HCT116 (cell line): Measurements from ENCODE around the gene SMARCE1.

ENCODE experiments used
- TF ChIP-seq, protein P1 (sequence below): IDR thresholded peaks from 2 replicates; pipeline ENCODE4 v1.6.1; 2012; ENCODE audit warnings: low read depth
- TF ChIP-seq, protein P2 (sequence below), 3 experiments: fragments of 200-600 bp in 1 of 3; sonication (generic) in 1 of 3; IDR thresholded peaks in 2 of 3; conservative IDR thresholded peaks in 1 of 3; 2 replicates each; pipeline ENCODE4 v1.5.1; 2012 to 2017; ENCODE audit warnings: low read depth in 2 of 3, low read length in 2 of 3, antibody characterized with exemption in 1 of 3, borderline replicate concordance in 1 of 3, control low read depth in 1 of 3, mild to moderate bottlenecking in 1 of 3, mixed read lengths in 1 of 3, mixed run types in 1 of 3, moderate library complexity in 1 of 3; ENCODE audit not compliant: insufficient read depth in 1 of 3

DNA sequence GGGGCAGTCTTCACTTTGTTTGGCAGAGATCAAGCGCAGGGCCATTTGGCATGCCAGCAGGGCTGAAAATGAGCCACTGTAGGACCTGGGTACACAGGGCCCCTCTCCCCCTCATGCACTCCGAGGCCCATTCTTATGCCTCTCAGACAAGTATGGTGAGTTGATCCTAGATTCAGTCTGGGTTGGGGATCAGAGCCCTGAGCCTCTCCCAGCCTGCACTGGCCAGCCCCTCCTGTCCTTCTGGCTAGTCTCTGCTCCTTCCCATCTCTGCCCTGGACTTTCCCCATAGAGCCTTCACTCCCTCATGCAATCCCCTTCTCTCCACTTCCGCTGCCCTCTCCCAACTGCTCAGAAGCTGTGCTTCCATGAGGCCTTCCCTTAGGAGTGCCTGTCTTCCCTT lies 31.0 kb downstream of the SMARCE1 start:
- TF ChIP-seq, protein P1, sequence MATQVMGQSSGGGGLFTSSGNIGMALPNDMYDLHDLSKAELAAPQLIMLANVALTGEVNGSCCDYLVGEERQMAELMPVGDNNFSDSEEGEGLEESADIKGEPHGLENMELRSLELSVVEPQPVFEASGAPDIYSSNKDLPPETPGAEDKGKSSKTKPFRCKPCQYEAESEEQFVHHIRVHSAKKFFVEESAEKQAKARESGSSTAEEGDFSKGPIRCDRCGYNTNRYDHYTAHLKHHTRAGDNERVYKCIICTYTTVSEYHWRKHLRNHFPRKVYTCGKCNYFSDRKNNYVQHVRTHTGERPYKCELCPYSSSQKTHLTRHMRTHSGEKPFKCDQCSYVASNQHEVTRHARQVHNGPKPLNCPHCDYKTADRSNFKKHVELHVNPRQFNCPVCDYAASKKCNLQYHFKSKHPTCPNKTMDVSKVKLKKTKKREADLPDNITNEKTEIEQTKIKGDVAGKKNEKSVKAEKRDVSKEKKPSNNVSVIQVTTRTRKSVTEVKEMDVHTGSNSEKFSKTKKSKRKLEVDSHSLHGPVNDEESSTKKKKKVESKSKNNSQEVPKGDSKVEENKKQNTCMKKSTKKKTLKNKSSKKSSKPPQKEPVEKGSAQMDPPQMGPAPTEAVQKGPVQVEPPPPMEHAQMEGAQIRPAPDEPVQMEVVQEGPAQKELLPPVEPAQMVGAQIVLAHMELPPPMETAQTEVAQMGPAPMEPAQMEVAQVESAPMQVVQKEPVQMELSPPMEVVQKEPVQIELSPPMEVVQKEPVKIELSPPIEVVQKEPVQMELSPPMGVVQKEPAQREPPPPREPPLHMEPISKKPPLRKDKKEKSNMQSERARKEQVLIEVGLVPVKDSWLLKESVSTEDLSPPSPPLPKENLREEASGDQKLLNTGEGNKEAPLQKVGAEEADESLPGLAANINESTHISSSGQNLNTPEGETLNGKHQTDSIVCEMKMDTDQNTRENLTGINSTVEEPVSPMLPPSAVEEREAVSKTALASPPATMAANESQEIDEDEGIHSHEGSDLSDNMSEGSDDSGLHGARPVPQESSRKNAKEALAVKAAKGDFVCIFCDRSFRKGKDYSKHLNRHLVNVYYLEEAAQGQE: no peak
- TF ChIP-seq, protein P2, sequence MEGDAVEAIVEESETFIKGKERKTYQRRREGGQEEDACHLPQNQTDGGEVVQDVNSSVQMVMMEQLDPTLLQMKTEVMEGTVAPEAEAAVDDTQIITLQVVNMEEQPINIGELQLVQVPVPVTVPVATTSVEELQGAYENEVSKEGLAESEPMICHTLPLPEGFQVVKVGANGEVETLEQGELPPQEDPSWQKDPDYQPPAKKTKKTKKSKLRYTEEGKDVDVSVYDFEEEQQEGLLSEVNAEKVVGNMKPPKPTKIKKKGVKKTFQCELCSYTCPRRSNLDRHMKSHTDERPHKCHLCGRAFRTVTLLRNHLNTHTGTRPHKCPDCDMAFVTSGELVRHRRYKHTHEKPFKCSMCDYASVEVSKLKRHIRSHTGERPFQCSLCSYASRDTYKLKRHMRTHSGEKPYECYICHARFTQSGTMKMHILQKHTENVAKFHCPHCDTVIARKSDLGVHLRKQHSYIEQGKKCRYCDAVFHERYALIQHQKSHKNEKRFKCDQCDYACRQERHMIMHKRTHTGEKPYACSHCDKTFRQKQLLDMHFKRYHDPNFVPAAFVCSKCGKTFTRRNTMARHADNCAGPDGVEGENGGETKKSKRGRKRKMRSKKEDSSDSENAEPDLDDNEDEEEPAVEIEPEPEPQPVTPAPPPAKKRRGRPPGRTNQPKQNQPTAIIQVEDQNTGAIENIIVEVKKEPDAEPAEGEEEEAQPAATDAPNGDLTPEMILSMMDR (IDR thresholded peaks at IDR 0.05 in 2 of 3, conservative IDR thresholded peaks at IDR 0.05 in 1 of 3; ENCODE audit: borderline replicate concordance in 1 of 3, insufficient read depth in 1 of 3, low read depth in 2 of 3, low read length in 2 of 3): no peak
